ENCODE data around the gene LRCH3.
A peak's percentile ranks its signal among the peaks of the same experiment; 100 is the strongest.

Gene LRCH3

DNA sequence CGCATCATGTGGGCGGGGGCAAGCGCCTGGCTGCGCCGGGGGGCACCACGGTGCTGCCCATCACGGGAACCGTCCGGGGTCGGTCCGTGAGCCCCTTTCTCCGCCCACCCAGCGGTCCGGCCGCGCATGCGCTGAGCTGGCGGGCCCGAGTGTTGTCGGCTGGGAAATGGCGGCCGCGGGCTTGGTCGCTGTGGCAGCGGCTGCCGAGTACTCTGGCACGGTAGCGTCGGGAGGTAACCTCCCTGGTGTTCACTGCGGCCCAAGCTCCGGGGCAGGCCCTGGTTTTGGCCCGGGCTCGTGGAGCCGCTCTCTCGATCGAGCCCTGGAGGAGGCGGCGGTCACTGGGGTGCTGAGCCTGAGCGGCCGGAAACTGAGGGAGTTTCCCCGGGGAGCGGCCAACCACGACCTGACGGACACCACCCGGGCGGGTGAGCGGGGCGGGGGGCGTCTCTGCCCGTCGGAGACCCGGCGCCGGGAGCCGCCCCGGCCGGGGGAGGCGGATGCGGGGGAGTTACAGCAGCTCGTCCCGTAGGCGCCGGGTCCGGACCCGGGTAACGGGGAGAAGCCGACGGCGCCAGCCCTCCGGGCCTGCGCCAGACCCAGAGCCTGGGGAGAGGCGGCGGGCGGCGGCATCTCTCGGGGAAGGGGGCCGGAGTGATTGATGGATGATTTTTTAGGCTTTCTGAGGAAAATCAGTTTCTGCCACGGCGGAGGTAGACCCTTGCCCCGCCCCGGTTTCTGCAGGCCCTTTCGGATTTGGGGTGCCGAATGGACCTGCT is at the start of gene LRCH3:
TSS of gene LRCH3 (plus strand) at position 142 of the 779 bp plus-strand sequence. CDS start at position 167, 25 bp downstream.
- peak; percentile 85 for DNase-seq

DNA sequence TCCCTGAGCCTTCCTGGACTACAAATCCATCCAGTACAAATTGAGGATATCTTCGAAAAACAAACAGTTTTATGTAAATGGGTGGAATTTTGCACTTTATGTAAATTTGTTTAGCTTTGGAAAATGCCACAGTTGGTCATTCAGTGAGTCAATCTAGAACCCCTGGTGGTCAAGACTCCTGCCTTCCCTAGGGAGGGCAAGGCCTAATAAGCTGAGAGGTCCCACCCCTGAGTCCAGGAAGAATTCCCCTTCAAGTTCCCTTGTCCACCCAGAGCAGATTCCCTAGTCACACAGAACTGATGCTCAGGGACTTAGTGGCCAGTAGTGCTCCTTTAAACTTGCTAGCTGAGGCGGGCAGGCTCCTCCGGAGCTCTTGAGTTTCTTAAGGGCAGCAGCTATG is 48.3 kb upstream of the LRCH3 start:
- DNase-seq: no peak

DNA sequence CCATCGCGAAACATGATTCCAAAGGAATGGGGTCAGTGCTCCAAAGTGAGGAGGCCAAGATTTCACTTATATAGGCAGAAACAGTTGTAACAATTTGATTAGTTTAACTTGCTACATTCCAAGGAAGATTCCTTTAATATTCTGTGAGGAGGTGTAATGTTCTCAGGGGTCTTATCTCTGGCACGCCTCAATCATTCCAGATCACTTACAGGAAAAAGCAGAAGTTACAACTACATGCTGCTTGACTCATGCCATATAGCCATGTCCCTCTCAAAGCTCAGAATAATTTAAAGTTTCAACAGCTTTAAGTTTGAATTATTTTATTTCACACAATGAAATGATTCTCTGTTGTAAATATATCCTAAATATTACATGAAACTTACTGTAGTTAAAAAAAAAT is 44.8 kb upstream of the LRCH3 start:
- no peak for DNase-seq

DNA sequence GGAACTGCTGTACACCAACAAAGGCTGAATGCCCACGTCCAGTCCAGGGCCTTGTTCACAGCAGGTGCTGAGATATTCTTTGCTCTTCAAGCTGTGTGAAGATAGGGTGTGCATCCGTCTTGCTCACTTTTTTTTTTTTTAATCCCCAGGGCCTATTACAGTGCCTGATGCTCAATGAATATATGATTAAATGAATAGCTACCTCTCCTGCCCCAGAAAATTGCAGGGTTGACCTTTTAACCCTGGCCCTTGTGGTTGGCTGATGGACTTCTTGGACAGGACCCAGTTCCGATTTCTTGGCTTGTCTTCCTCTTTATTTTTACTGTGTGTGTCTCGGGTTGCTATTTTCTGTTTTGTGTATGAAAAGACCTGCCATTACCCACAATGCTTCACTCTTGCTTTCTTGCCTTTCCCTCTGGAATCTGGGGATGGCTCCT is 44.2 kb upstream of the LRCH3 start:
- DNase-seq: no peak

DNA sequence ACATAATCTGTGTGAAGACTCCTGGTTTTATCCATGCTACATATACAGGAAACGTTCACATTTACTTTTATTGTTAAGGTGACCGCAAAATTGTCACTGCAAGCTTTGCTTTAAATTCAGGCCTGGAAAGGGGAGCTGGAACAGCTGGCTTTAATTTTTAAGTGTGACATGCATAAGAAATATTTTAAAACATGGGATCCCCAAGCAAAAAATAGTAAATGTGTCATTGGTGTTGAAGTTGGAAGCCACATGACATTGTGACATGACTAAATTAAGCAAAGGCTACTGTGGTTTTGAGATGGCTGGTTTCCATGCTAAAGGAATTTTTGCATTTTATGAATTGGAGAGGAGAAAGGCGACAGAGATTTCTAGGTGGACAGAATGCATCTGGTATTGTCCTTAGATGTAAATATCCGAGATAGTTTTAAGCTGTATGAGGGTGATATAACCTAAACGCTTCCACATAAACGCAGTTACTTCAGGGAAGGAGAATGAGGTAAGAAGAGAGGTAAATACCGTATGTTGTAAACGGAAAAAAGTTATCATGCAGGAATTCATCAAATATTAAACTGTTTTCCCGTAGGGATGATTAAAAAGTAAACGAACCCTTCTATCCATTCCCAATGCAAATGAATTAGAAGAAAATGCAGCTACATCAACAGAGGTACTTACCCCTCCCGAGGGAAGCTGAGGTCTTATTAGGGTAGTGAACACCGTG is 42.3 kb upstream of the LRCH3 start:
- no peak for DNase-seq

DNA sequence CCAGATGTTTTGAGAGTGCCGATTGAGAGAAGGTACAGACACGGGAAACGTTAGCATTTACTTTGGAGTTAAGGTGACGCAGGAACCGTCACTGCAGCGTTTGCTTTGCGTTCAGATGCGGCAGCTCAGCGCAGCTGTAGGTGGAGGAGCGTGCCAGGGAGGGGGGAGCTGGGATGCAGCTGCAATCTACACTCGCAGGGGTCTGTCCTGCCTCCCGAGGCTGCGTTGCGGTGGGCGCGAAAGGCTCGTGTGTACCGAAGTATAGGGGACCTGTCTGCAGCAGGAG is 41.8 kb upstream of the LRCH3 start:
- DNase-seq: peak; percentile 83

DNA sequence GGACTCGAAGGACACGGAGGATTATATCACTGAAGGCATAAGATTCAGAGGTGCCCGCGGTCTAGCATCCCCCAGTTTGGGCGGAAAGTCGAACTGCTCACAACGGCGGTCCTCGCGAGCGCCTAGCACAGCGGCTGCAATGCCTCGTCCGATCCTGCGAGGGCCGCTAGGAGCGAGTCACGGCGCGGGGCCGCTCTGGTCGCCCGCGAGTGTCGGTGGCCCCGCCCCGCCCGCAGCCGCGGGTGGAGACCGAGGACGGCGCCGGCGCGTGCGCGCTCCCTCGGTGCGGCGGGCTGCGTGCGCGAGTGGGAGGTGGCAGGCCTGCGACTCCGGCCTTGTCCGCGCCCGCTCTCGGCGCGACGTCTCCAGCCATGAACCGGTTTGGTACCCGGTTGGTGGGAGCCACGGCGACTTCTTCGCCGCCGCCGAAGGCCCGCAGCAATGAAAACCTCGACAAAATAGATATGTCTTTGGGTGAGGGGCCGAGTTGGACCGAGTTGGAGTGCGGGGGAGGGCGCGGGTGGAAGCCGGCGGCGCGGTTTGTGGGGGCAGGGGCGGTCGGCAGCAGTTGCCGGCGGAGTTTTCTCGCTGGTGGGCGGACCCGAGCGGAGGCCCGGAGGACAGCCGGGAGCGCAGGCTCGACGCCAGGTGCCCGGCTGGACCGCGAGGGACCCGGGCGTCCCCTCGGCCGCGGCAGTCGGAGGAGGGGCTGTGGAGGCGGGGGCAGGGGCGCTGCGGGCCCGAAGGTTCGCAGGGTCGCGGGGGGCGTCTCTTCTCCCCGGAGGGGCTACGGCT is 41.3 kb upstream of the LRCH3 start, which contains the start of gene FYTTD1:
TSS of gene FYTTD1 (plus strand) at position 283 of the 795 bp plus-strand sequence. CDS start at position 372, 89 bp downstream.
- DNase-seq: peak; percentile 95

DNA sequence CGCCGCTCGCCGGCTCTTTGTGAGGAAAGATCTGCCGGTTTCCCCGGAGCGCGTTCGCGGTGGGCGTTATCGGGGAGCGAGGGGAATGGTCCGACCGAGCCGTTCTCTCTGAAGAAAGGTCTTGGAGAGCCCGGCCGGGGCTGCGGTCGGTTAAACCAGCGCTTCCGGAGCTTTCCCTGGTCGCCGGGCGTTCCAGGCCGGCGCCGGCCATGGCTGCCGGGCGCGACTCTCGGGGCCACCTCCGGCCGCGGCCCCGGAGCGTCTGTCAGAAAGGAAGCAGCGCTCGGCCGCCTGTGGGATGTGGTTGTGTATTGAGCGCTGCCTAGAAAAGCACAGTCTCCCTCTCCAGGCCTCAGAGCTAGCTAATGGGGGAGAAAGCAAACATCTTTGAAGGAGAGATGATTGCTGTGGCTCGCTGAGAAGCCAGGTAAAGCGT is 40.6 kb upstream of the LRCH3 start:
- peak; percentile 70 for DNase-seq

DNA sequence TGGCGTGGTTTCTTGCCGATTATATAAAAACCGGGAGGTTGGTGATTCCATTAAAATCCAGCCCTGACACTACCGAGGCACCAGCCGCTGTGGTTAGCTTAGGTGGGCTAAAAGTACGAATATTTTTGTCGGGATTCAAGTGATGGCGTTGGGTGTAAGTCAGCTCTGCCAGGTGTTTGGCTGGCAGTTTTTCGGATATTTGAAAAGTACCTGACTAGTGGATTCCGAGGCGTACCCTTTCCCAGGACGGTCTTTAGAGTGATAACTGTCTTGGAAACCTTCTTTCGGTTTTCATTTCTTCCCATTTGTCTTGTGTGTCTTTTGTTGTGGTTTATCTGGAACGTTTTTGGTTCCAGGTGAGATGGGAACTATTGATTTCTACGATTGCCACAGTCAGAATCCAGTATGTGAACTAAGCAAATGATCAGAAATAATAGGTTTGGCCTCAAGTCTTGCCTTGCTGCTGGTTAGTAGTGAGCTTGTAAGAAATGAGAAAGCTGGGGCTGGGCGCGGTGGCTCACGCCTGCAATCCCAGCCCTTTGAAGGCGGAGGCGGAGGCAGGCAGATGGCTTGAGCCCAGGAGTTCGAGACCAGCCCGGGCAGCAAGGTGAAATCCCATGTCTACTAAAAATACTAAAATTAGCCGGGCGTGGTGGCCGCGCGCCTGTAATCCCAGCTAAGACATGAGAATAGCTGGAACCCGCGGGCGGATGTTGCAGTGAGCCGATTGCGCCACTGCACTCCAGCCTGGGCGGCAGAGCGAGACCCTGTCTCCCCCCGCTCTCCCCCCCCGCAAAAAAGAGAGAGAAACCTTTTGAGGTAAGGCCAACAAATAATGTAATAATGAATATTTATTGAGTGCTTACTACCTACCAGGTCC is 40.0 kb upstream of the LRCH3 start:
- peak; percentile 51 for DNase-seq

DNA sequence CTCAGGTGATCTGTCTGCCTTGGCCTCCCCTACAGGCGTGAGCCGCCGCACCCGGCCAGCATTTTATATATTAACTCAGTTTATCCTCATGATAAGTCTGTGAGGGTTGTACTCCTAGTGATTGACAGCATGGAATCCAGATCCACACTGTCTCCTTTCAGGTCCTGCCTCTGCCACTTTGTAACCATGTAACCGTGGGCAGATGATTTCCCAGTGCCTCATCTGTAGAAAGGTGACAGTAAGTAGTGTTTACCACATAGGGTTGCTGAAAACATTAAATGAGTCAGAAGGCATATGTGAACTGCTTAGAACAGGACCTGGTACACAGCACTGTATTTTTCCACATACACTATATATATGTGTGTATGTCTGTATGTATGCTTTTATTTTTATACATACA is 38.9 kb upstream of the LRCH3 start:
- no peak for DNase-seq

DNA sequence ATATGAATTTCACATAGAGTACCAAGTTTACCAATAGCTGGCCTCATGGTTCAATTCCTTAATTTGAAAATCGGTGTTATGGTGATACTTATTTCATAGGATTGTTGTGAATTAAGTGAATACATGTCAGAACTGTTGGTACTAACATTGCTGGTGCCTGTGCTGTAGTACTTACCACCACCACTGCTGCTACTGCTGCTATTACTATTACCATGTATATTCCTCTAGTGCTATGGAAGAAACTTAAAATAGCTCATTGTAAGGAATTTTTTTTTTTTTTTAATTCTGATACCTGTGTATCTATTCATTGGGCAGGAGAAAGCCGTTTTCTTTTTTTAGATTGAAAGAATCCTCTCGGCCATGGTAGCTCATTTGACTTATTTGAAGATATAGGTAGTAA is 37.8 kb upstream of the LRCH3 start:
- no peak for DNase-seq

DNA sequence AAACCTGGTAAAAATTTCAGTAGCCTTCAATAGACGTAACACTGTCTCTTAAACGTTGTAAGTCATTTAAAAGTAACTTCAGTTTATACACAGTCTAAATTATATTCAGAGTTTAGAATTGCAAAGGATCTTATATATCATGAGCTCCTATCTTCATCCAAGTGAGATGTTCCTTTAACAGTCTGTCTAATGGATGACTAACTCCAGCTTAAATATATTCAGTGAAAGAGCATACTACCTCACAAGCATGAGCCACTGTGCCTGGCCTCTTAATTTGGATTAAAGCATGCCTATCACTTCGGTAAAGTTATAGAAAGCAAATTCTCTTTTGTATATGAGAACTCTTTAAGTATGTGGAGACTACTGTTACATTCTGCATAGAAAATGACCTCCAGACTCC is 34.4 kb upstream of the LRCH3 start:
- DNase-seq: no peak

DNA sequence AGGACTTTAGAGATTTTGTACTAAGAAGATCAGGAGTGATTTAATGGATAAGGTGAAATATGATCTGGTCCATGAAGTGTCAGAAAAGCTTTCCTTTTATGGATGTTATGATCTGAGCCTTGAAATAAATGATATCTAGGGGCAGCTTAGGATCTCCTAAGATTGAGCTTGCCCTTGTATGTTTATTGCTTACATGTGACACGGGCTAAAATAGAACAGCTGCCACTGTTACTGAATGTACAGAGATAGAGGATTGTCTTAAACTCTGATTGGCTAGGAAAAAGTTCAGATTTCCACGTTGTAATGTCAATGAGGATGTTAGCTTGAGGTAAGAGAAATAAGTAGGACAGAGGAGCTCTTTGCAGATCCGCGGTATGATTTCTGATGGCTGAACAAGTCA is 32.5 kb upstream of the LRCH3 start:
- DNase-seq: no peak

DNA sequence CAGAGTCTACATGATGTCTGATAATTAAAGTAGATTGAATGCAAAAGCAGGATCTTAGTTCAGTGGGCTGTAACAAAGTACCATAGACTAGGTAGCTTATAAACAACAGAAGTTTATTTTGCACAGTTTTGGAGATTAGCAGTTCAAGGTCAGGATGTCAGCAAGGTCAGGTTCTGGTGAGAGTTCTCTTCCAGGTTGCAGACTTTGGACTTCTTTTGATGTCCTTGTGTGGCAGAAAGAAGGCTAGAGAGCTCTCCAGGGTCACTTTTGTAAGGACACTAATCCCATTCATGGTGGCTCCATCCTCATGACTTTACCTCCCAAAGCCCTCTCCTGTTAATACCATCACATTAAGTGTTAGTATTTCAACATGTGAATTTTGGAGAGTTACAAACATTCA is 29.3 kb upstream of the LRCH3 start:
- DNase-seq: no peak

DNA sequence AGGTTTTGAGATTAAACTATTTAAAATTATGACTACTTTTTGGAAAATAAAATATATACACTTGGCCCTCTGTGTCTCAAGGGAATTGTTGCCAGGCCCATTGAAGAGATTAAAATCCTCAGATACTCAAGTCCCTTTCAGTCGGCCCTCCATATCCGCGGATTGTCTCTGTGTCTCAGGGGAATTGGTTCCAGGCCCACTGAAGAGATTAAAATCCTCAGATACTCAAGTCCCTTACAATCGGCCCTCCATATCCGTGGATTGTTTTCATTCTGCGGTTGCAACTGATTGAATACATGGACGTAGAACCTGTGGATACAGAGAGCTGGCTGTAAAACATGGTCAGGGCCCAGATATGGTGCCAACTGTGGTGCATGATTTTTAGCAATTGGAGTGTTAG is 15.7 kb upstream of the LRCH3 start:
- DNase-seq: no peak

DNA sequence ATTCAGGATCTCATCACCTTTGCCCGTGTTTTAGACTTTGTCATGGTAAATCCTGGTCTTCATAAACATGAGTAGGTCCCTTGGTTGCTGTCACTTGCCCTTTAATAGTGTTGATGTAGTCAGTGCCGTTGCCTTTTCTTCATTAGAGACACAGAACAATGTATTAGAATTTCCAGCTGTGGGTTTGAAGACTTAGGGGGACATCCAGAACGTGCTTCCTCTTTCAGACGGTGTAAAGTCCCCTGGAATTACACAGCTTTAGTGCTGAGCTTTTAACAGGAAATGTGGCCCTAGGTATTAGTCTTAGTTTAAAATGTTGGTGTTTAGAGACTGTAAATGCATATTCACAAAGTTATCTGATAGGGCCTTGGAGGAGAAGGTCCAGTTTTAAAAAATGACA is 8.8 kb upstream of the LRCH3 start:
- no peak for DNase-seq

DNA sequence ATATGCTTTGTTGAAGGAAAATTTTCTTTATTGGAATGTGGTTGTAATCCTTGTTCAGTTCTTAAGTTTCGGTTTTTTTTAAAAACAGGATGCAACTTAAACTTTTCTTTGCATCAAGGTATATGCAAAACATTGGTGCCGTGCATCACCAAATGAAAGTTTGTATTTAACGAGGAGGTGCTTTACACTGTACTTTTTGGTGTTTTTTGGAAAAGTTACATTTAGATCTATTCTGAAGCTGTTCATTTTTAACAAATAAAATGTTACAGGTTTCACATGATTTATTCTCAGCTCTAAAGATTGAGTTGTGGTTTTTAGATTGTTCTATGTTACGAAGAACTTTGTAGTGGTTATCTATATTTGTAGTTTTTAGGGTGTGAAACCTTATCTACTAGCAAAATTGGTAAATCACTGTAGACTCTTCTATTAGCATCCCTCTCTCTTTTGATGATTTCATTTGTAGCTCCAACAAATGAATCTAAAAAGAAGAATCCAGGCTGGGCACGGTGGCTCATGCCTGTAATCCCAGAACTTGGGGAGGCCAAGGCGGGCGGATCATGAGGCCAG is 7.0 kb upstream of the LRCH3 start:
- no peak for DNase-seq

DNA sequence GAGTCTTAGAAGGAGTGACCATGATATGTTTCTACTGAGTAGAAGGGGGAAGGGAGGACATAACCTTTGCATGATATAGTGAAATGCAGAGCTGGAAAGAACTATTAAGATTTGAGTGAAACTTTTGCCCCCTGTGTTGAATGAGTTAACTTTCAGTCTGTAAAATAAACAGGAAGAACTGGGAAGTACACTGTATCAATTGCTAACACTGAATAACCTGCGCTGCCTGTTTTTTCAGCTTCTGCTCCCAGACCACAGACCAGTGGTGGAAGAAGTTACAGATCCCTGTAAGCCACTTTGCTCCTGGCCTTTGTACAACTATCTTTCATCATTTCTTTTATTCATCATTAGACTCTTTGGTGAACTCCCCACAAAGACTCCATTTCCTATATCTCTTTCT is 3.6 kb upstream of the LRCH3 start:
- DNase-seq: no peak

DNA sequence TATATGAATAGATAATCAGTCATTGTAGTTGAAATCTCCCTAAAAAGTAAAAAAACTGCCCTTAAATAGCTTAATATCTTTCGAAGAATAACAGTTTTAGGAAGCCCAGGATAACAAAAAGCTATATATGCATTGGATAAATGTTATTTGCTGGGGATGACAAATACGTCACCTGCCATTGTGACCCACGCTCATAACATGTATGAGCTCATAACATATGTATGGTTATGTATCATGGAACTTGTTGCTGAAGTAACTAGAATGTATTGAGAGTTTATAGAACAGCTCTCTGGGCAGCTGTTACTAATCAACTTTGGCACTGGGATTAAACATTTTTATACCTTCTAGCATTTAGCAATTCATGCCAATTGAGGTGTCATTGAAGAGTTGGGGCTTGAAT is 1.7 kb upstream of the LRCH3 start:
- no peak for DNase-seq

DNA sequence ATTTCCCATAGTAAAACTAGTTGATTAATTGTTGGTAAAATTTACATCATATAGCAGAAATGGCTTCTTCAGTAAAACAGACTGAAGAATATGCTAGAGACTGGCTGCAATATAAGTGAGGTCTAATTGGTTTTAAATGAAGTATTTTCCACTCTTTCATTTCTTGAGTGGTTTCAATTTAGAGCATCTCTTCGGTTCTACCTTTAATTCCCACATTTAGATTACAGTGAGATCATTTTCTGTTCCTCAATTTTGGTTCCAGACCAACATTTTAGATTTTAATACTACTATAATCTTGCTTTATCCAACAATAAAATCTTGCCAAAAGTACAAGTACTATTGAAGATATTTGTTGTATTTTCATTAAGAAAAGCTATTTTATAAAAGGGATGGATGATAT is 1.0 kb upstream of the LRCH3 start:
- DNase-seq: no peak

DNA sequence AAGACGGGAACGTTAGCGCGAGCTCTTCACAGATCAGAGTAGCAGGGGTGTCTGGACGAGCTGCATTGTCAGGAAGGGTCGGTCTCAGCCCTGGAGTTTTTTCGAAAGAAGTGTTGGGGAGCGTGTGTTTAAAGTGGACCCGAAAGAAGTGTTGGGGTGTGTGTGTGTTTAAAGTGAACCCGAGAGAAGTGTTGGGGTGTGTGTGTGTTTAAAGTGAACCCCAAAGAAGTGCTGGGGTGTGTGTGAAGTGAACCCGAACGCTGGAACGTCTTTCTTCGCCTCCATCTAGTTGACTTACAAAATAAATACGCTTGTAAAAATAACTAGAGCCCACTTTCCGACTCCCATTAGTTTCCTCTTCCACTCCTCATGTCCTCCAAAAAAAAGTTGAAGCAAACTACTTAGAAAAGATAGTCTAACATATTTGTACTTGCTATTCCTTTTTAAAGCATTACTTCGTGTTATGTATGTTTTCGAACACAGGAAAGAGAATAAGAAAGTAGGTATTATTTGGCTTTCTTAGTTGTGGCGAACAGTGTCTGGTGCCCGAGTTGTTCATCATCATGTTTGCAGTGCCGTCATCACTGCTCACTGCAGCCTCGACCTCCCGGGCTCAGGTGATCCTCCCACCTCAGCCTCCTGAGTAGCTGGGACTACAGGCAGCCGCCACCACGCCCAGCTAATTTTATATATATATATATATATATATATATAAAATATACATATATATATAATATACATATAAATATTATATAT is 1.0 kb downstream of the LRCH3 start:
- no peak for DNase-seq

DNA sequence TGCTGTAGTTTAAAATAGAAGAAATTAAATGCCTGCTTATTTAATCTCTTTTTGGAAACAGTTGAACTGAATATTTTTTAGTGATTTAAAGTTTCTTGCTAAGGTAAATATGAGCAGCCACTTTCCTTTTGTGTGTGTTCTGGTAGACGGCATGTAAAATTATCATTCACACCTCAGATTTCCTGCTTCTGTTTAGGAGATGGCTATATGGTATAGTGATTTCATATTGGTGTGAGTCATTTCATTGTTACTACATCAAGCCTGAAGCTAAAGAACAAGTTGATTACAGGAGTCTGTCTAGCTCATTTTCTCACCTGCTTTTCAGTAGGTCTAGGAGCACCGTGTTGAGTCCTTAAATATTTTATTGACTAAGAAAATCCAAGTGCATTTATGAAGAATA is 2.2 kb downstream of the LRCH3 start:
- no peak for DNase-seq

All from NCI-H345 (cell line).